Measurements from ENCODE around the gene HSDL1. TPM values are rescaled to one million over a fixed set of nuclear protein-coding genes. Genes with fewer than 3 reads are reported as not detected.
A peak's percentile ranks its signal among the peaks of the same experiment; 100 is the strongest.

Gene HSDL1
- total and polyA plus RNA-seq, 2 of the 8 experiments (the other 6 are each of a cell fraction or from before 2014, with no cell fraction given): 25.0 to 55.7 TPM

DNA sequence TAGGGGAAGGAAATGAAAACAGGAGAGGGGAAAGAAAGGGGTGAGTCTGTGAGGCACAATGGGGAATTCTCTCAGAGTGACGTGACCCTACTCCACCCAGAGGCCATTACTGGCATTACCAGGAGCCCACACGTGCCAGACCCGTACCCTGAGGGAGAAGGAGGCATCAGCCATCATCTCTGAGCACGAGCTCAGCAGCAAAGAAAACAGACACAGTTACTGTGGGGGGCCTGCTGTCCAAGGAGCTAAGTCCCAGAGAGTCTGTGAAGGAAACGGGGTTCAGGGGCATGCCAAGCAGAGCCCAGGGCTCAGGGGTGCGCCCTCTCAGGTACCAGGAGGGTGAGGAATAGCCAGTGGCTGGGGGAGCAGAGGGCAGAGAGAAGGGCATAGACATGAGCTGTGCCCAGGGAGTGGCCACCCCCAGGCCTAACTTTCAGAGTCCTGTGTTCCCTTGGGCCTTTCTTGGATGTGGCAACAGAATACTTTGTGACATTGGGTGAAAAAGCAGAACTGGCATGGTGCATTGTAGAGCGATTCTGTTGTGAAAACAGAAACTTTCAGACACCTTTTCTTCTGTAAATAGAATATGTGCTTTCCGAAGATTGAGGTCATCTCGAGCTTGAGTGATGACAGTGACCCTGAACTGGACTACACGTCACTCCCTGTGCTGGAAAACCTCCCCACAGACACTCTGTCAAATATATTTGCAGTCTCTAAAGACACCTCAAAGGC is 30.5 kb upstream of the HSDL1 start:
- FAIRE-seq (peak; percentile 24), DNase-seq (ENCODE audit: low read depth in 1 of 2, low spot score in 2 of 2) (peak; percentile 34 to 90)
- H3K9me3 ChIP-seq (ENCODE audit: insufficient read depth in 2 of 2, low read depth in 1 of 2, low read length in 1 of 2): no peaks in the 10 kb centered on the region
- no peaks in the 10 kb centered on the region for H3K4me1 ChIP-seq (replicated peaks in 1 of 4; ENCODE audit: control insufficient read depth in 3 of 4, insufficient read depth in 4 of 4, low read length in 3 of 4)
- no peak overlapping the region for H3K4me2 ChIP-seq (ENCODE audit: insufficient read depth in 1 of 2, low read depth in 2 of 2, low read length in 2 of 2)
- H3K18ac ChIP-seq (ENCODE audit: extremely low read depth, low read length): no peak overlapping the region
- no peak overlapping the region for H3K14ac ChIP-seq (ENCODE audit: insufficient read length)
- no peak overlapping the region for H3K23ac ChIP-seq (ENCODE audit: insufficient read length)
- no peak overlapping the region for H3K4me3 ChIP-seq (ENCODE audit: extremely low read depth in 1 of 4, insufficient read depth in 2 of 4, low read depth in 3 of 4, low read length in 4 of 4)
- H3K27ac ChIP-seq (ENCODE audit: low read depth, low read length): no peak overlapping the region
- H3K27me3 ChIP-seq (replicated peaks in 1 of 4; ENCODE audit: control insufficient read depth in 3 of 4, extremely low read depth in 1 of 4, insufficient read depth in 3 of 4, low read length in 3 of 4): no peaks in the 10 kb centered on the region
- ChIA-PET CTCF (ENCODE audit: partially characterized antibody) (interaction anchor here (0.6 to 8.9 kb wide), 48 partner anchors 8 to 520 kb away, joined by 3 to 93 read pairs (median 4); partner anchors contain the start of genes DNAAF1, HSDL1, MBTPS1 and TAF1C), POLR2A (ENCODE audit: partially characterized antibody) (interaction anchor here (0.6 to 5.9 kb wide), 9 partner anchors 8 to 105 kb away, joined by 3 to 35 read pairs (median 4); partner anchors contain the start of gene MBTPS1)
- H3K56ac ChIP-seq (replicated peaks; ENCODE audit: insufficient read length, low read depth, low read length): no peak overlapping the region
- H3K9ac ChIP-seq (replicated peaks in 1 of 4; ENCODE audit: extremely low read depth in 1 of 4, low read depth in 3 of 4, low read length in 3 of 4): no peak overlapping the region
- H4K8ac ChIP-seq (ENCODE audit: extremely low read depth, insufficient read depth, low read length): peak overlapping the region; percentile 72; the same call in 1 of the 2 replicates
- no peaks in the 10 kb centered on the region for H3K79me1 ChIP-seq (ENCODE audit: low read depth, low read length)
- H2AK5ac ChIP-seq (ENCODE audit: low read depth, low read length): no peak overlapping the region
- peaks cover 0 to 18% (median 11%) of the 10 kb centered on the region in 4 experiments; a peak in 6 of 8 replicates for H3K36me3 ChIP-seq (ENCODE audit: control insufficient read depth in 2 of 4, insufficient read depth in 4 of 4, low read length in 3 of 4)
- no peak overlapping the region for H2BK20ac ChIP-seq (ENCODE audit: low read length)
- H3K4ac ChIP-seq (replicated peaks; ENCODE audit: insufficient read length, low read depth, low read length): no peak overlapping the region
- WGBS, 2 experiments (ENCODE audit: extremely low coverage in 1 of 2, insufficient coverage in 1 of 2, insufficient read length in 1 of 2, insufficient replicate concordance in 2 of 2, low coverage in 1 of 2, low lambda C conversion rate in 2 of 2, missing lambda C conversion rate in 1 of 2): 49% methylated on average over 10 of the region's 10 CpGs; no CpG with 5 or more reads in 1 of the 2 experiments
- no peak overlapping the region for H2BK15ac ChIP-seq (ENCODE audit: low read length)
- no peak overlapping the region for H2BK12ac ChIP-seq (ENCODE audit: low read depth, low read length)
- no peak overlapping the region for H4K91ac ChIP-seq (replicated peaks; ENCODE audit: insufficient read length, low read length)
- no peaks in the 10 kb centered on the region for H3K79me2 ChIP-seq (ENCODE audit: control insufficient read depth in 1 of 2, insufficient read depth in 2 of 2, low read length in 2 of 2)
- peaks cover 0 to 2% of the 10 kb centered on the region in 2 experiments for H4K20me1 ChIP-seq (replicated peaks in 1 of 2; ENCODE audit: control insufficient read depth in 1 of 2, insufficient read depth in 2 of 2, low read length in 2 of 2)
- no peak overlapping the region for H2AFZ ChIP-seq (ENCODE audit: low read length)
- H2BK5ac ChIP-seq (ENCODE audit: low read depth, low read length): no peak overlapping the region
- H4K5ac ChIP-seq (ENCODE audit: insufficient read length, low read depth, low read length): no peak overlapping the region
- no peaks in the 10 kb centered on the region for H3K23me2 ChIP-seq (ENCODE audit: low read depth, low read length)
- H2BK120ac ChIP-seq (replicated peaks; ENCODE audit: low read depth, low read length): no peak overlapping the region
- no peak for TF ChIP-seq MAFK (IDR thresholded peaks at IDR 0.05; ENCODE audit: low read depth, low read length)
- no peak for TF ChIP-seq CHD1 (IDR thresholded peaks at IDR 0.05; ENCODE audit: low read depth, low read length)
- no peak for TF ChIP-seq TBP (IDR thresholded peaks at IDR 0.05; ENCODE audit: low read depth, low read length)
- no peak for TF ChIP-seq PHF8 (conservative IDR thresholded peaks at IDR 0.05; ENCODE audit: low read depth, low read length)
- 0 out of 4 replicates have a peak, but pooled peaks of 1 of the 2 experiments have one; percentile 59 for TF ChIP-seq SIN3A (conservative IDR thresholded peaks at IDR 0.05 in 1 of 2, IDR thresholded peaks at IDR 0.05 in 1 of 2; ENCODE audit: low read depth in 1 of 2, low read length in 2 of 2)
- TF ChIP-seq, protein P1, sequence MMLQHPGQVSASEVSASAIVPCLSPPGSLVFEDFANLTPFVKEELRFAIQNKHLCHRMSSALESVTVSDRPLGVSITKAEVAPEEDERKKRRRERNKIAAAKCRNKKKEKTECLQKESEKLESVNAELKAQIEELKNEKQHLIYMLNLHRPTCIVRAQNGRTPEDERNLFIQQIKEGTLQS (IDR thresholded peaks at IDR 0.05; ENCODE audit: insufficient read depth, low read depth, low read length): no peak
- TF ChIP-seq ASH2L (IDR thresholded peaks at IDR 0.05; ENCODE audit: low read length): no peak
- TF ChIP-seq SP4 (IDR thresholded peaks at IDR 0.05; ENCODE audit: low read length): no peak
- TF ChIP-seq CBX8 (IDR thresholded peaks at IDR 0.05; ENCODE audit: borderline replicate concordance, low read depth, low read length): no peak
- TF ChIP-seq KDM4A (IDR thresholded peaks at IDR 0.05; ENCODE audit: low read depth, low read length, severe bottlenecking): no peak
- no peak for TF ChIP-seq BRCA1 (IDR thresholded peaks at IDR 0.05; ENCODE audit: low read depth, low read length)
